ENCODE results near the gene LRRC36. TPM values are rescaled to one million over a fixed set of nuclear protein-coding genes. Genes with fewer than 3 reads are reported as not detected.

Gene LRRC36
- total and polyA plus RNA-seq, 9 of the 15 experiments (the other 6 are each of a cell fraction or from before 2014, with no cell fraction given): 0.09 to 0.40 (median 0.17) TPM; not detected in 1

DNA sequence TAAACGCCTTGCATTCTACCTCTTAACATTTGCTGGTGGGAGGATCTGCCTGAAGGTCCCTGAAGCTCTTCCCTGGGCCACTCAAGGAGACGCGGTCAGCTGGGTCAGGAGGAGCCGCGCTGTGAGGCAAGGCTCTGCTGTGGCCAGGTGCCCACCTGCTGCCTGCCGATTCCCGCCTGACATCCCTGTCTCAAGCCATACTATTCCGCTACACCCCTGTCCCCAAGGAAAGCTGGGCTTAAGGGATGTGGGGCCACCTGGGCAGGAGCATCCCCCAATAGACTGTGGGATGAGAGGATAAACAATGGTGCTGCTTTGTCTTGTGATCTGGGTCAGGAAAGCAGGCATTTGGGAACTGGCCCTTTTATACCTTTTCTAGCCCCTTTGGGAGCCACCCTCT is 61.6 kb downstream of the LRRC36 start:
- FAIRE-seq: no peak
- Histone ChIP-seq H3K9ac (ENCODE audit: insufficient read depth in 1 of 2, low read depth in 2 of 2, low read length in 2 of 2) (no peak overlapping the region), H3K9me1 (ENCODE audit: control insufficient read depth, insufficient read depth, low read length) (no peaks in the 10 kb centered on the region), H3K27ac (ENCODE audit: extremely low read depth, low read depth, low read length) (no peak overlapping the region), H2AFZ (ENCODE audit: low read depth, low read length) (no peak overlapping the region), H3K27me3 (ENCODE audit: control insufficient read depth in 2 of 2, insufficient read depth in 2 of 2, low read length in 2 of 2) (peaks cover 22 to 75% of the 10 kb centered on the region in 2 experiments), H3K4me2 (ENCODE audit: insufficient read depth, low read length) (no peak overlapping the region), H3K9me3 (replicated peaks; ENCODE audit: control insufficient read depth, insufficient read depth, low read depth, low read length) (no peaks in the 10 kb centered on the region), H3K36me3 (ENCODE audit: control insufficient read depth, insufficient read depth, low read length) (no peaks in the 10 kb centered on the region), H3K79me2 (ENCODE audit: control insufficient read depth, insufficient read depth, low read length) (no peaks in the 10 kb centered on the region), H3K4me1 (replicated peaks in 1 of 2; ENCODE audit: control insufficient read depth in 2 of 2, insufficient read depth in 2 of 2, low read length in 2 of 2) (peaks cover 0 to 29% of the 10 kb centered on the region in 2 experiments; a peak in 3 of 5 replicates), H4K20me1 (replicated peaks; ENCODE audit: control insufficient read depth, insufficient read depth, low read length) (no peaks in the 10 kb centered on the region), H3K4me3 (no peak overlapping the region)
- intact Hi-C loops (cut with micrococcal nuclease) (no loop called here), in situ Hi-C loops (cut with MboI) (no loop called here)
- BruUV-seq (replicated peaks): no TSS peak
- POLR2A ChIA-PET: interaction anchor here (0.8 to 1.5 kb wide), 2 partner anchors 11 to 41 kb away, joined by 3 to 6 read pairs; no protein-coding TSS in a partner anchor
- TF ChIP-seq JUN (IDR thresholded peaks at IDR 0.05; ENCODE audit: borderline replicate concordance, low read depth, low read length) (no peak), JUN (CRISPR knock-in tag; IDR thresholded peaks at IDR 0.05; ENCODE audit: borderline replicate concordance) (no peak), ETV5 (CRISPR knock-in tag; IDR thresholded peaks at IDR 0.05; ENCODE audit: low read depth) (no peak), CHD1 (IDR thresholded peaks at IDR 0.05; ENCODE audit: low read length) (no peak), C11orf30 (IDR thresholded peaks at IDR 0.05; ENCODE audit: low read depth) (no peak), GABPB2 (CRISPR knock-in tag; conservative IDR thresholded peaks at IDR 0.05) (no peak)
- TF ChIP-seq, protein P1, sequence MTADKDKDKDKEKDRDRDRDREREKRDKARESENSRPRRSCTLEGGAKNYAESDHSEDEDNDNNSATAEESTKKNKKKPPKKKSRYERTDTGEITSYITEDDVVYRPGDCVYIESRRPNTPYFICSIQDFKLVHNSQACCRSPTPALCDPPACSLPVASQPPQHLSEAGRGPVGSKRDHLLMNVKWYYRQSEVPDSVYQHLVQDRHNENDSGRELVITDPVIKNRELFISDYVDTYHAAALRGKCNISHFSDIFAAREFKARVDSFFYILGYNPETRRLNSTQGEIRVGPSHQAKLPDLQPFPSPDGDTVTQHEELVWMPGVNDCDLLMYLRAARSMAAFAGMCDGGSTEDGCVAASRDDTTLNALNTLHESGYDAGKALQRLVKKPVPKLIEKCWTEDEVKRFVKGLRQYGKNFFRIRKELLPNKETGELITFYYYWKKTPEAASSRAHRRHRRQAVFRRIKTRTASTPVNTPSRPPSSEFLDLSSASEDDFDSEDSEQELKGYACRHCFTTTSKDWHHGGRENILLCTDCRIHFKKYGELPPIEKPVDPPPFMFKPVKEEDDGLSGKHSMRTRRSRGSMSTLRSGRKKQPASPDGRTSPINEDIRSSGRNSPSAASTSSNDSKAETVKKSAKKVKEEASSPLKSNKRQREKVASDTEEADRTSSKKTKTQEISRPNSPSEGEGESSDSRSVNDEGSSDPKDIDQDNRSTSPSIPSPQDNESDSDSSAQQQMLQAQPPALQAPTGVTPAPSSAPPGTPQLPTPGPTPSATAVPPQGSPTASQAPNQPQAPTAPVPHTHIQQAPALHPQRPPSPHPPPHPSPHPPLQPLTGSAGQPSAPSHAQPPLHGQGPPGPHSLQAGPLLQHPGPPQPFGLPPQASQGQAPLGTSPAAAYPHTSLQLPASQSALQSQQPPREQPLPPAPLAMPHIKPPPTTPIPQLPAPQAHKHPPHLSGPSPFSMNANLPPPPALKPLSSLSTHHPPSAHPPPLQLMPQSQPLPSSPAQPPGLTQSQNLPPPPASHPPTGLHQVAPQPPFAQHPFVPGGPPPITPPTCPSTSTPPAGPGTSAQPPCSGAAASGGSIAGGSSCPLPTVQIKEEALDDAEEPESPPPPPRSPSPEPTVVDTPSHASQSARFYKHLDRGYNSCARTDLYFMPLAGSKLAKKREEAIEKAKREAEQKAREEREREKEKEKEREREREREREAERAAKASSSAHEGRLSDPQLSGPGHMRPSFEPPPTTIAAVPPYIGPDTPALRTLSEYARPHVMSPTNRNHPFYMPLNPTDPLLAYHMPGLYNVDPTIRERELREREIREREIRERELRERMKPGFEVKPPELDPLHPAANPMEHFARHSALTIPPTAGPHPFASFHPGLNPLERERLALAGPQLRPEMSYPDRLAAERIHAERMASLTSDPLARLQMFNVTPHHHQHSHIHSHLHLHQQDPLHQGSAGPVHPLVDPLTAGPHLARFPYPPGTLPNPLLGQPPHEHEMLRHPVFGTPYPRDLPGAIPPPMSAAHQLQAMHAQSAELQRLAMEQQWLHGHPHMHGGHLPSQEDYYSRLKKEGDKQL (CRISPR knock-in tag; IDR thresholded peaks at IDR 0.05; ENCODE audit: borderline replicate concordance): no peak
- TF ChIP-seq, protein P2, sequence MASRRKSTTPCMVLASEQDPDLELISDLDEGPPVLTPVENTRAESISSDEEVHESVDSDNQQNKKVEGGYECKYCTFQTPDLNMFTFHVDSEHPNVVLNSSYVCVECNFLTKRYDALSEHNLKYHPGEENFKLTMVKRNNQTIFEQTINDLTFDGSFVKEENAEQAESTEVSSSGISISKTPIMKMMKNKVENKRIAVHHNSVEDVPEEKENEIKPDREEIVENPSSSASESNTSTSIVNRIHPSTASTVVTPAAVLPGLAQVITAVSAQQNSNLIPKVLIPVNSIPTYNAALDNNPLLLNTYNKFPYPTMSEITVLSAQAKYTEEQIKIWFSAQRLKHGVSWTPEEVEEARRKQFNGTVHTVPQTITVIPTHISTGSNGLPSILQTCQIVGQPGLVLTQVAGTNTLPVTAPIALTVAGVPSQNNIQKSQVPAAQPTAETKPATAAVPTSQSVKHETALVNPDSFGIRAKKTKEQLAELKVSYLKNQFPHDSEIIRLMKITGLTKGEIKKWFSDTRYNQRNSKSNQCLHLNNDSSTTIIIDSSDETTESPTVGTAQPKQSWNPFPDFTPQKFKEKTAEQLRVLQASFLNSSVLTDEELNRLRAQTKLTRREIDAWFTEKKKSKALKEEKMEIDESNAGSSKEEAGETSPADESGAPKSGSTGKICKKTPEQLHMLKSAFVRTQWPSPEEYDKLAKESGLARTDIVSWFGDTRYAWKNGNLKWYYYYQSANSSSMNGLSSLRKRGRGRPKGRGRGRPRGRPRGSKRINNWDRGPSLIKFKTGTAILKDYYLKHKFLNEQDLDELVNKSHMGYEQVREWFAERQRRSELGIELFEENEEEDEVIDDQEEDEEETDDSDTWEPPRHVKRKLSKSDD (conservative IDR thresholded peaks at IDR 0.05; ENCODE audit: low read length): no peak
- TF ChIP-seq, protein P3, sequence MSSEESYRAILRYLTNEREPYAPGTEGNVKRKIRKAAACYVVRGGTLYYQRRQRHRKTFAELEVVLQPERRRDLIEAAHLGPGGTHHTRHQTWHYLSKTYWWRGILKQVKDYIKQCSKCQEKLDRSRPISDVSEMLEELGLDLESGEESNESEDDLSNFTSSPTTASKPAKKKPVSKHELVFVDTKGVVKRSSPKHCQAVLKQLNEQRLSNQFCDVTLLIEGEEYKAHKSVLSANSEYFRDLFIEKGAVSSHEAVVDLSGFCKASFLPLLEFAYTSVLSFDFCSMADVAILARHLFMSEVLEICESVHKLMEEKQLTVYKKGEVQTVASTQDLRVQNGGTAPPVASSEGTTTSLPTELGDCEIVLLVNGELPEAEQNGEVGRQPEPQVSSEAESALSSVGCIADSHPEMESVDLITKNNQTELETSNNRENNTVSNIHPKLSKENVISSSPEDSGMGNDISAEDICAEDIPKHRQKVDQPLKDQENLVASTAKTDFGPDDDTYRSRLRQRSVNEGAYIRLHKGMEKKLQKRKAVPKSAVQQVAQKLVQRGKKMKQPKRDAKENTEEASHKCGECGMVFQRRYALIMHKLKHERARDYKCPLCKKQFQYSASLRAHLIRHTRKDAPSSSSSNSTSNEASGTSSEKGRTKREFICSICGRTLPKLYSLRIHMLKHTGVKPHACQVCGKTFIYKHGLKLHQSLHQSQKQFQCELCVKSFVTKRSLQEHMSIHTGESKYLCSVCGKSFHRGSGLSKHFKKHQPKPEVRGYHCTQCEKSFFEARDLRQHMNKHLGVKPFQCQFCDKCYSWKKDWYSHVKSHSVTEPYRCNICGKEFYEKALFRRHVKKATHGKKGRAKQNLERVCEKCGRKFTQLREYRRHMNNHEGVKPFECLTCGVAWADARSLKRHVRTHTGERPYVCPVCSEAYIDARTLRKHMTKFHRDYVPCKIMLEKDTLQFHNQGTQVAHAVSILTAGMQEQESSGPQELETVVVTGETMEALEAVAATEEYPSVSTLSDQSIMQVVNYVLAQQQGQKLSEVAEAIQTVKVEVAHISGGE (CRISPR knock-in tag; IDR thresholded peaks at IDR 0.05): no peak
- DNase-seq (ENCODE audit: extremely low read depth in 1 of 4, low spot score in 3 of 4): no peak
- CTCF ChIA-PET (ENCODE audit: low intra/inter-chr PET ratio): interaction anchor here (0.6 kb wide), 1 partner anchor 120 kb away, joined by 3 read pairs; no protein-coding TSS in a partner anchor
- 15% methylated on average over 8 of the region's 8 CpGs for WGBS (ENCODE audit: insufficient coverage, low coverage, missing lambda C conversion rate)
- ATAC-seq: no peak

Data from K562 (cell line).